Neural crest cell (in vitro differentiated cells): ENCODE measurements around the gene GABRD. TPM values are rescaled to one million over a fixed set of nuclear protein-coding genes. Genes with fewer than 3 reads are reported as not detected.
A peak's percentile ranks its signal among the peaks of the same experiment; 100 is the strongest.

Source experiments
- DNase-seq: peaks from one replicate; pipeline ENCODE4 v3.0.0; 2021; ENCODE audit warnings: low read depth, mixed read lengths, low spot score
- H3K27ac Mint-ChIP-seq: one replicate; pipeline ENCODE4 v1.8.0; 2021; ENCODE audit warnings: mild to moderate bottlenecking, mixed read lengths; ENCODE audit not compliant: unreplicated experiment
- H3K27me3 Mint-ChIP-seq: 2 replicates; pipeline ENCODE4 v1.8.0; 2021; ENCODE audit warnings: low read depth, mild to moderate bottlenecking, mixed read lengths
- H3K36me3 Mint-ChIP-seq: 2 replicates; pipeline ENCODE4 v1.8.0; 2021; ENCODE audit warnings: low read depth, mild to moderate bottlenecking, mixed read lengths
- H3K4me1 Mint-ChIP-seq: 2 replicates; pipeline ENCODE4 v1.8.0; 2021; ENCODE audit warnings: mixed read lengths
- H3K4me3 Mint-ChIP-seq: one replicate; pipeline ENCODE4 v1.8.0; 2021; ENCODE audit warnings: mild to moderate bottlenecking, mixed read lengths
- H3K9me3 Mint-ChIP-seq: 2 replicates; pipeline ENCODE4 v1.8.0; 2021; ENCODE audit warnings: mixed read lengths
- CTCF ChIP-seq: fragments of 200-600 bp; sonication (generic); conservative IDR thresholded peaks from 2 replicates; pipeline ENCODE4 v1.5.0; 2021; ENCODE audit warnings: antibody characterized with exemption, mild to moderate bottlenecking
- total RNA-seq: library from RNA; stranded (reverse); gene quantifications from 2 replicates; pipeline ENCODE4 v1.2.1, GENCODE V29; 2021

Gene GABRD
- total RNA-seq, 1 donor from 2014 or later = 0.54 TPM

GRCh38 chr1:1982379-1983232 is 36.5 kb upstream of the GABRD start:
- Mint-ChIP-seq H3K4me1 (peaks cover 5% of the 10 kb centered on the region), H3K36me3 (no peaks in the 10 kb centered on the region), H3K4me3 (no peak overlapping the region), H3K27me3 (no peaks in the 10 kb centered on the region), H3K27ac (no peak overlapping the region), H3K9me3 (no peaks in the 10 kb centered on the region)
- no peak for DNase-seq
- TF ChIP-seq CTCF = no peak

DNA sequence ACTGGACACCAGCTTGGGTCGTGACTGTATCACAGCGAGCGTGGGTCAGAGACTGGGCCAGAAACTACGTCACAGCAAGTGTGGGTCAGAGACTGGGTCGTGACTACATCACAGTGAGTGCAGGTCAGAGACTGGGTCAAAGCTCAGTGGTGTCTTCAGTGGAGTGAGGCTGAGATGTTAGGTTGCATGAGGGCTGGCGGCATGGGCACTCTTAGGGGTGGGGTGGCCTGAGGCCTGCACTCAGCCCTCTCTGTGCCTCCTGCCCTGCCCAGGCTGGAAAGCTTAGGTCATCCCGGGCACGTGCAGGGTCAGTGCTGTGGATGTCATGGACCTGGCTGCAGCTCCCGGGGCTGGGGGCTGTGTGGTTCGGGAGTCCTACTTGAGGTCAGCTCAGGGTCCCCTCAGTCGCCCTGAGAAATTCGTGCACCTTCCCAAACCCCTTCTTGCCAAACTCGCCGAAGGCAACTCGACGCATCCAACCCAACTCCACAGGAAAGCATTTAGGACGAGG is 34.5 kb upstream of the GABRD start:
- no peaks in the 10 kb centered on the region for H3K36me3 Mint-ChIP-seq
- peaks cover 4% of the 10 kb centered on the region for H3K27me3 Mint-ChIP-seq
- no peaks in the 10 kb centered on the region for H3K9me3 Mint-ChIP-seq
- no peak for DNase-seq
- peaks cover 10% of the 10 kb centered on the region for H3K4me1 Mint-ChIP-seq
- TF ChIP-seq CTCF = no peak
- H3K4me3 Mint-ChIP-seq = no peak overlapping the region
- peak overlapping the region; percentile 78 for H3K27ac Mint-ChIP-seq

- DNase-seq = no peak
- TF ChIP-seq CTCF = no peak
- Mint-ChIP-seq H3K36me3 (no peaks in the 10 kb centered on the region), H3K4me3 (no peak overlapping the region), H3K4me1 (peaks cover 17% of the 10 kb centered on the region), H3K27me3 (peaks cover 4% of the 10 kb centered on the region), H3K27ac (no peak overlapping the region), H3K9me3 (no peaks in the 10 kb centered on the region)
Measured at GRCh38 chr1:1985375-1986050, 33.6 kb upstream of the GABRD start.

- no peak for TF ChIP-seq CTCF
- peaks cover 4% of the 10 kb centered on the region for H3K27me3 Mint-ChIP-seq
- no peaks in the 10 kb centered on the region for H3K9me3 Mint-ChIP-seq
- H3K4me3 Mint-ChIP-seq = no peak overlapping the region
- H3K36me3 Mint-ChIP-seq = no peaks in the 10 kb centered on the region
- peak overlapping the region; percentile 50 for H3K27ac Mint-ChIP-seq
- no peak for DNase-seq
- H3K4me1 Mint-ChIP-seq = peaks cover 22% of the 10 kb centered on the region
Measured at GRCh38 chr1:1986451-1987141, 32.5 kb upstream of the GABRD start.

DNA sequence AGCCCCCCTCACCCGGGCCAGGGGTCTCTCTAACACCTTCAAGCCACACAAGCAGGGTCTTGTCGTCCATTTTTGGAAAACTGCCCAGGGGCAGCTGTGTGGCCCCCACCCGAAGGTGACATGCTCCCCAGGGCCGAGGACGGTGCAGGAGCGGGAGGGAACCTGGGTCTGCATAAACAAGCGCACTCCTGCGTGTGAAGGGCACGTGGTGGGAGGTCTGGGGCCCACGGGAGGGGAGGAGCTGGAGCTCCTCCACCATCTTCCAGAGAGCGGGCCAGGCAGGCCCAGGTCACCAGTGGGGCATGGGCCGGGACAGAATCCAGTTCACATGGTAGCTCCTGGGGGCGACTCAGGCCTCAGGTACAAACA is 32.0 kb upstream of the GABRD start:
- H3K36me3 Mint-ChIP-seq = no peaks in the 10 kb centered on the region
- H3K4me3 Mint-ChIP-seq = no peak overlapping the region
- no peak overlapping the region for H3K27ac Mint-ChIP-seq
- H3K4me1 Mint-ChIP-seq = peaks cover 22% of the 10 kb centered on the region
- no peaks in the 10 kb centered on the region for H3K9me3 Mint-ChIP-seq
- no peak for DNase-seq
- TF ChIP-seq CTCF = no peak
- H3K27me3 Mint-ChIP-seq = peaks cover 4% of the 10 kb centered on the region
